CD4-positive, CD25-positive, alpha-beta regulatory T cell (primary cell): ENCODE data around the gene RPRD1B. TPM values are rescaled to one million over a fixed set of nuclear protein-coding genes. Genes with fewer than 3 reads are reported as not detected.

Source experiments
- ATAC-seq, 2 donors: fragments of 150-1000 bp; cut with Tn5 transposase; one replicate each; pipeline ENCODE4 v1.10.0; 2021; ENCODE audit warnings: low read depth in 2 of 2, moderate number of reproducible peaks in 2 of 2, moderate library complexity in 1 of 2
- DNase-seq, 3 donors: peaks; one replicate each; pipeline versions ENCODE4 v3.0.0 to v3.0.0-alpha.2; 2012 to 2022; ENCODE audit warnings: mixed read lengths in 1 of 3
- H3K27ac ChIP-seq: one replicate; pipeline ENCODE4 v1.7.0; 2013; ENCODE audit warnings: mild to moderate bottlenecking, low read length; ENCODE audit not compliant: insufficient read depth, poor library complexity, severe bottlenecking
- H3K27me3 ChIP-seq: one replicate; pipeline ENCODE4 v1.7.0; 2013; ENCODE audit warnings: low read length; ENCODE audit not compliant: control insufficient read depth, insufficient read depth
- H3K36me3 ChIP-seq: one replicate; pipeline ENCODE4 v1.7.0; 2013; ENCODE audit warnings: mild to moderate bottlenecking, low read length, moderate library complexity; ENCODE audit not compliant: control insufficient read depth, insufficient read depth
- H3K4me1 ChIP-seq: 2 replicates; pipeline ENCODE4 v1.7.0; 2013; ENCODE audit warnings: mild to moderate bottlenecking, low read length; ENCODE audit not compliant: insufficient read depth, control insufficient read depth, poor library complexity, severe bottlenecking
- H3K4me3 ChIP-seq: one replicate; pipeline ENCODE4 v1.7.0; 2013; ENCODE audit warnings: low read depth, mild to moderate bottlenecking, low read length, moderate library complexity
- H3K9me3 ChIP-seq, 2 experiments: 1 replicate in 1 of 2; 2 replicates in 1 of 2; pipeline ENCODE4 v1.7.0; 2013; ENCODE audit warnings: low read length in 2 of 2, mild to moderate bottlenecking in 1 of 2, moderate library complexity in 1 of 2; ENCODE audit not compliant: control insufficient read depth in 2 of 2
- H3K27ac Mint-ChIP-seq, 3 donors: one replicate each; pipeline ENCODE4 v1.8.0; 2020 to 2022; ENCODE audit warnings: mild to moderate bottlenecking in 3 of 3, mixed read lengths in 3 of 3, moderate library complexity in 2 of 3
- H3K27me3 Mint-ChIP-seq: one replicate; pipeline ENCODE4 v1.8.0; 2022; ENCODE audit warnings: mild to moderate bottlenecking, mixed read lengths
- H3K36me3 Mint-ChIP-seq: one replicate; pipeline ENCODE4 v1.8.0; 2020; ENCODE audit warnings: mixed read lengths
- H3K4me1 Mint-ChIP-seq, 4 donors: one replicate each; pipeline ENCODE4 v1.8.0; 2020 to 2022; ENCODE audit warnings: mixed read lengths in 4 of 4, mild to moderate bottlenecking in 1 of 4
- H3K4me3 Mint-ChIP-seq, 4 donors: one replicate each; pipeline ENCODE4 v1.8.0; 2020 to 2022; ENCODE audit warnings: mild to moderate bottlenecking in 4 of 4, mixed read lengths in 4 of 4, moderate library complexity in 3 of 4
- H3K9me3 Mint-ChIP-seq, 7 donors: one replicate each; pipeline ENCODE4 v1.8.0; 2020 to 2022; ENCODE audit warnings: mixed read lengths in 7 of 7, mild to moderate bottlenecking in 3 of 7, moderate library complexity in 2 of 7
- polyA plus RNA-seq, 4 donors: library from polyadenylated mRNA; unstranded; fragments of 300-500 nt; fragmentation: Illumina TruSeq; gene quantifications; one replicate each; pipeline ENCODE4 v1.2.3, GENCODE V29; 2021
- total RNA-seq: library from RNA; stranded (reverse); gene quantifications from one replicate; pipeline ENCODE4 v1.2.3, GENCODE V29; 2022

Gene RPRD1B
- total and polyA plus RNA-seq, 5 donors from 2014 or later, result 3.8 to 54.0 (median 4.4) TPM

GRCh38 chr20:38082894-38083293 lies 49.3 kb downstream of the RPRD1B start:
- no peak overlapping the region for H3K4me3 Mint-ChIP-seq
- peaks cover 74% of the 10 kb centered on the region for H3K36me3 ChIP-seq
- no peak for ATAC-seq
- H3K4me1 Mint-ChIP-seq, result peaks cover 26 to 33% (median 28%) of the 10 kb centered on the region in 4 donors
- peak overlapping the region in 1 of 3 donors; percentile 60 for H3K27ac Mint-ChIP-seq
- H3K4me1 ChIP-seq, result no peaks in the 10 kb centered on the region
- H3K9me3 ChIP-seq, result no peaks in the 10 kb centered on the region
- H3K27me3 ChIP-seq, result no peaks in the 10 kb centered on the region
- no peak for DNase-seq
- H3K27me3 Mint-ChIP-seq, result no peaks in the 10 kb centered on the region
- H3K9me3 Mint-ChIP-seq, result peaks cover 0 to 5% (median 0%) of the 10 kb centered on the region in 7 donors
- no peak overlapping the region for H3K4me3 ChIP-seq
- H3K27ac ChIP-seq, result no peak overlapping the region
- H3K36me3 Mint-ChIP-seq, result peaks cover 52% of the 10 kb centered on the region

GRCh38 chr20:38083338-38084048 lies 49.9 kb downstream of the RPRD1B start:
- H3K27me3 Mint-ChIP-seq, result no peaks in the 10 kb centered on the region
- ATAC-seq, result no peak
- Histone ChIP-seq H3K4me3 (no peak overlapping the region), H3K4me1 (no peaks in the 10 kb centered on the region), H3K27me3 (no peaks in the 10 kb centered on the region), H3K36me3 (peaks cover 77% of the 10 kb centered on the region), H3K27ac (no peak overlapping the region), H3K9me3 (no peaks in the 10 kb centered on the region)
- peaks cover 0 to 5% (median 0%) of the 10 kb centered on the region in 7 donors for H3K9me3 Mint-ChIP-seq
- DNase-seq, result no peak
- H3K4me3 Mint-ChIP-seq, result no peak overlapping the region
- H3K4me1 Mint-ChIP-seq, result peaks cover 25 to 29% (median 28%) of the 10 kb centered on the region in 4 donors
- H3K27ac Mint-ChIP-seq, result peak overlapping the region in 2 of 3 donors; percentile 62 to 66
- peaks cover 53% of the 10 kb centered on the region for H3K36me3 Mint-ChIP-seq

- Histone ChIP-seq H3K9me3 (no peaks in the 10 kb centered on the region), H3K4me3 (no peak overlapping the region), H3K27me3 (no peaks in the 10 kb centered on the region), H3K36me3 (peaks cover 77% of the 10 kb centered on the region), H3K27ac (no peak overlapping the region), H3K4me1 (no peaks in the 10 kb centered on the region)
- DNase-seq (no peak), ATAC-seq (no peak)
- H3K27me3 Mint-ChIP-seq, result no peaks in the 10 kb centered on the region
- H3K4me3 Mint-ChIP-seq, result no peak overlapping the region
- peaks cover 52% of the 10 kb centered on the region for H3K36me3 Mint-ChIP-seq
- H3K9me3 Mint-ChIP-seq, result peaks cover 0 to 4% (median 0%) of the 10 kb centered on the region in 7 donors
- H3K27ac Mint-ChIP-seq, result peak overlapping the region in 2 of 3 donors; percentile 55 to 62
- H3K4me1 Mint-ChIP-seq, result peaks cover 22 to 26% (median 26%) of the 10 kb centered on the region in 4 donors
Measured at GRCh38 chr20:38084425-38084951, 50.9 kb downstream of the RPRD1B start.

- Mint-ChIP-seq H3K27ac (peak overlapping the region in 2 of 3 donors; percentile 58 to 70), H3K4me1 (peaks cover 17 to 22% (median 20%) of the 10 kb centered on the region in 4 donors), H3K36me3 (peaks cover 51% of the 10 kb centered on the region), H3K27me3 (no peaks in the 10 kb centered on the region), H3K9me3 (peaks cover 0 to 4% (median 0%) of the 10 kb centered on the region in 7 donors), H3K4me3 (no peak overlapping the region)
- H3K27ac ChIP-seq, result no peak overlapping the region
- no peak overlapping the region for H3K4me3 ChIP-seq
- no peaks in the 10 kb centered on the region for H3K9me3 ChIP-seq
- no peak for ATAC-seq
- no peaks in the 10 kb centered on the region for H3K4me1 ChIP-seq
- H3K36me3 ChIP-seq, result peaks cover 79% of the 10 kb centered on the region
- no peaks in the 10 kb centered on the region for H3K27me3 ChIP-seq
- no peak for DNase-seq
Measured at GRCh38 chr20:38085026-38085425, 51.5 kb downstream of the RPRD1B start.

- Mint-ChIP-seq H3K9me3 (no peaks in the 10 kb centered on the region), H3K36me3 (peaks cover 42% of the 10 kb centered on the region), H3K4me1 (peaks cover 23 to 39% (median 32%) of the 10 kb centered on the region in 4 donors), H3K27me3 (no peaks in the 10 kb centered on the region), H3K4me3 (no peak overlapping the region), H3K27ac (peak overlapping the region in 2 of 3 donors; percentile 78)
- H3K4me3 ChIP-seq, result no peak overlapping the region
- H3K36me3 ChIP-seq, result peaks cover 62% of the 10 kb centered on the region
- H3K27me3 ChIP-seq, result no peaks in the 10 kb centered on the region
- H3K27ac ChIP-seq, result no peak overlapping the region
- H3K4me1 ChIP-seq, result peaks cover 22% of the 10 kb centered on the region
- H3K9me3 ChIP-seq, result no peaks in the 10 kb centered on the region
- no peak for DNase-seq
- ATAC-seq, result no peak
Measured at GRCh38 chr20:38089500-38089899, 56.0 kb downstream of the RPRD1B start.

GRCh38 chr20:38090061-38090460 lies 56.5 kb downstream of the RPRD1B start:
- peaks cover 56% of the 10 kb centered on the region for H3K36me3 ChIP-seq
- H3K36me3 Mint-ChIP-seq, result peaks cover 43% of the 10 kb centered on the region
- no peaks in the 10 kb centered on the region for H3K27me3 ChIP-seq
- no peak overlapping the region for H3K4me3 ChIP-seq
- H3K4me1 ChIP-seq, result peaks cover 25% of the 10 kb centered on the region
- no peak overlapping the region for H3K4me3 Mint-ChIP-seq
- peak overlapping the region in 1 of 3 donors; percentile 78 for H3K27ac Mint-ChIP-seq
- no peak for DNase-seq
- no peaks in the 10 kb centered on the region for H3K27me3 Mint-ChIP-seq
- no peaks in the 10 kb centered on the region for H3K9me3 Mint-ChIP-seq
- no peaks in the 10 kb centered on the region for H3K9me3 ChIP-seq
- H3K27ac ChIP-seq, result no peak overlapping the region
- peaks cover 24 to 42% (median 35%) of the 10 kb centered on the region in 4 donors for H3K4me1 Mint-ChIP-seq
- ATAC-seq, result no peak

GRCh38 chr20:38091441-38092216 lies 58.1 kb downstream of the RPRD1B start:
- Mint-ChIP-seq H3K27me3 (no peaks in the 10 kb centered on the region), H3K4me3 (peak overlapping the region in 3 of 4 donors; percentile 3 to 77 (median 9)), H3K36me3 (peaks cover 39% of the 10 kb centered on the region), H3K4me1 (peaks cover 24 to 44% (median 37%) of the 10 kb centered on the region in 4 donors), H3K27ac (peak overlapping the region; percentile 79 to 87 (median 86)), H3K9me3 (no peaks in the 10 kb centered on the region)
- H3K27me3 ChIP-seq, result no peaks in the 10 kb centered on the region
- H3K27ac ChIP-seq, result peak overlapping the region; percentile 58
- no peaks in the 10 kb centered on the region for H3K9me3 ChIP-seq
- peaks cover 41% of the 10 kb centered on the region for H3K36me3 ChIP-seq
- peak in 1 of 2 donors; percentile 15 for ATAC-seq
- H3K4me3 ChIP-seq, result peak overlapping the region; percentile 40
- peaks cover 25% of the 10 kb centered on the region for H3K4me1 ChIP-seq
- DNase-seq, result peak in 2 of 3 donors; percentile 4 to 60
